Choroid plexus epithelial cell (primary cell): Measurements from ENCODE around the gene IFNL2.

Experiments used
- DNase-seq: peaks from one replicate; pipeline ENCODE4 v3.0.0-alpha.2; 2010; ENCODE audit warnings: low read depth
- H3K4me3 ChIP-seq: 2 replicates; pipeline ENCODE4 v1.5.1; 2011; ENCODE audit warnings: low read depth, mild to moderate bottlenecking, control low read depth, low read length, moderate library complexity
- TF ChIP-seq, protein P1 (sequence below): conservative IDR thresholded peaks from 2 replicates; pipeline ENCODE4 v1.5.1; 2011; ENCODE audit warnings: low read depth, mild to moderate bottlenecking, control low read depth, inconsistent platforms, low read length, moderate library complexity

Gene IFNL2

DNA sequence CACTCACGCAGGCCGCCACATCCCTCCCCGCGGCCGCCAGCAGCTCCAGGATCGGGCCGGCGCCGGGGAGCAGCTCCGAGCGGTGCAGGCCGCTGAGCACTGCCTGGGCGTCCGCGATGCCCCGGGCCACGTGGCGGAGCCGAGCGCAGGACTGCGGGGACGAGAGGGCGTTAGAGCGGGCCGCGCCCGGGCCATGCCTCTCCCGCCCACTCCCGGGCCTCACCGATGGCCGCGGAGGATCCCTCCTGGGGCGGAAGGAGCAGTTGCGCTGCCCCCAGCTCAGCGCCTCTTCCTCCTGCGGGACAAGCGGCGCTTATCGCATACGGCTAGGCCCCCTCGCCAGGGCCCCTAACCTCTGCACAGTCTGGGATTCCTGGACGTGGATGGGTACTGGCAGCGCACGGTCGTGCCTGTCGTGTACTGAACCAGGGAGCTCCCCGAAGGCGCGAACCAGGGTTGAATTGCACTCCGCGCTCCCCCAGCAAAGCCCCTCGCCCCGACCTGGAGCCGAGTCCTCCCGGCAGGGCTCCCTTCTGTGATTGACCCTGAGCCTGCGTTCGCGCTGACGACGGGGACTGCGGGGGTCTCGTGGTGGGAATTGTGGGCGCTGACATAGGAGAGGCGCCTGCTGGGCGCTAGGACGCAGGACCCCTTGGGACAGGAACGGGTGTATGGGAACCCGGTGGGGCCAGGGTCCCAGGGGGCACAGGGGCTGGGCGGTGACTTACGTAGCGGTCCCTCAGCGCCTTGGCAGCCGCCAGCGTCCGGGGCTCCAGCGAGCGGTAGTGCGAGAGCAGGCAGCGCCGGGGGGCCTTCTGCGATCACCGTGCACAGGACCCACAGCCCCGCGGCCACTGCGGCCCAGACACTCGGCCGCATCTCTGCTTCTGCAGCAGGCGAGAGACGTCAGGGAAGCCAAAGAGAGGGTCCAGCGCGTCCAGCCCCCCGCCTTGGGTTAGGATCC is 20.2 kb upstream of the IFNL2 start:
- TF ChIP-seq, protein P1, sequence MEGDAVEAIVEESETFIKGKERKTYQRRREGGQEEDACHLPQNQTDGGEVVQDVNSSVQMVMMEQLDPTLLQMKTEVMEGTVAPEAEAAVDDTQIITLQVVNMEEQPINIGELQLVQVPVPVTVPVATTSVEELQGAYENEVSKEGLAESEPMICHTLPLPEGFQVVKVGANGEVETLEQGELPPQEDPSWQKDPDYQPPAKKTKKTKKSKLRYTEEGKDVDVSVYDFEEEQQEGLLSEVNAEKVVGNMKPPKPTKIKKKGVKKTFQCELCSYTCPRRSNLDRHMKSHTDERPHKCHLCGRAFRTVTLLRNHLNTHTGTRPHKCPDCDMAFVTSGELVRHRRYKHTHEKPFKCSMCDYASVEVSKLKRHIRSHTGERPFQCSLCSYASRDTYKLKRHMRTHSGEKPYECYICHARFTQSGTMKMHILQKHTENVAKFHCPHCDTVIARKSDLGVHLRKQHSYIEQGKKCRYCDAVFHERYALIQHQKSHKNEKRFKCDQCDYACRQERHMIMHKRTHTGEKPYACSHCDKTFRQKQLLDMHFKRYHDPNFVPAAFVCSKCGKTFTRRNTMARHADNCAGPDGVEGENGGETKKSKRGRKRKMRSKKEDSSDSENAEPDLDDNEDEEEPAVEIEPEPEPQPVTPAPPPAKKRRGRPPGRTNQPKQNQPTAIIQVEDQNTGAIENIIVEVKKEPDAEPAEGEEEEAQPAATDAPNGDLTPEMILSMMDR, result no peak
- no peak overlapping the region for H3K4me3 ChIP-seq
- DNase-seq, result no peak

DNA sequence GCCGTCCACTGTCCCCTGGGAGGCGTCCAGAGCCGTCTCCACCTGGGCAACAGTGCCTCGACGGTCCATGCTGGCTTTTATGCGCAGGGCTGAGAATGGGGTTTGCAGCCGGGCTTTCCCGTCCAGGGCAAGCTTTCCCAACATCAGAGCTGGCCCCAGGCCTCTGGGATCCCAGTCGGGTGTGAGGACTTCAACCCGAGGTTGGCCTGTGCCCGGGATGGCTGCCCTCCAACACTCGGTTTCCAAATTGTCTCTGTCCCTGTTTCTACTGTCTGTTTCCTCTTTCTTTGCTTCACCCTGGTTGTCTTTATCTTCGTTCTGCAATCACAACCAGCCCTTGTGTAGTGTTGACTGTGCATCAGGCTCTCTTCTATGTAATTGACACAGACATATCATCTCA is 19.4 kb upstream of the IFNL2 start, which contains the start of gene IFNL4:
Gene IFNL4, minus strand, starts transcription at position 51 of the 400 bp plus-strand sequence.
- H3K4me3 ChIP-seq, result no peak within 1 kb of the TSS
- TF ChIP-seq, protein P1, result no peak
- DNase-seq, result no peak

DNA sequence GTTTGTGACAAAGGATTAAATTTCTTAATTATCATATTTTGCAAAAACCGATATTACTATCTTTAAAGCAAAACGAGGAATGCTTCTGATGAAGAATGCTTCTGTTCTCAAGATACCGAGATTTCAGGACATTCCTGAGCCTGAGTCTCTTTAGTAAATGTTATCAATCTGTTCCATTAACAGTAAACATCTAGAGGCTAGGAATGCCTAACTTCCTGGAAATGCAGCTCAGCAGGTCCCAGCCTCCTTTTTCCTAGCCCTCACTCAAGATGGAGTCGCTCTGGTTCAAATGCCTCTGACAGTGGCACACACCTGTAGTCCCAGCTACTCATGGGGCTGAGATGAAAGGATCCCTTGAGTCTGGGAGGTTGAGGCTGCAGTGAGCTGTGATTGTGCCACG is 17.1 kb upstream of the IFNL2 start:
- TF ChIP-seq, protein P1, result no peak
- no peak overlapping the region for H3K4me3 ChIP-seq
- no peak for DNase-seq

DNA sequence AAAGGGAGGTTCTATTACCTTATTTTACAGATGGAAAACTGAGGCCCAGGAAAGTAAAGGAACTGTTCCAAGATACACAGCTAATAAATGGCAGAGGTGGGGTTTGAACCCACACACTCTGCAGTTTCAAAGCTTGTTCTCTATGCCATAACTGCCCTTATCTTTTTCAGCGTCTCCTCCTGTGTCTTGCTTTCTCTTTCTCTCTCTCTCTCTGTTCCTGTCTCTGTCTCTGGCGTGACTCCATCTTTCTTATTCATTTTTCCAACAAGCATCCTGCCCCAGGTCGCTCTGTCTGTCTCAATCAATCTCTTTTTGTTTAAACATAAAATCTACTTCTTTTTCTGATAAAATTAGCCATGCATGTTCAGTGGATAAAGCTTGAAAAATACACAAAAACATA is 16.4 kb upstream of the IFNL2 start:
- TF ChIP-seq, protein P1, result no peak
- no peak overlapping the region for H3K4me3 ChIP-seq
- DNase-seq, result no peak

DNA sequence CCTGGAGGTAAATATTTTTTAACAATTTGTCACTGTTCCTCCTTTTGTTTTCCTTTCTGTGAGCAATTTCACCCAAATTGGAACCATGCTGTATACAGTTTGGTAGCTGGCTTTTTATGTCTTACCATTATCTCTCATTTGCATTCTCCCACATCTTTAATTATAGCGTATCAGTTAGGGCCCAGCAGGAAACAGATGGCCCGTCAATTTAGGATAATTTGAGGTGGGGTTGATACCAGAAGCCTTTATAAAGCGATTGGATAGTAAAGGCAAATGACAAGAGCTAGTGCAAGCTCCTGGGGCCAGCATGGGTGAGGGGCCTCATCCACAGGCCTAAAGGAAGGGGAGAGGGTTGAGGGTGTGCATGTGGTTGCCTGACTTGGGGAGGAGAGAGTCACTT is 15.7 kb upstream of the IFNL2 start:
- H3K4me3 ChIP-seq, result no peak overlapping the region
- no peak for DNase-seq
- TF ChIP-seq, protein P1, result no peak

DNA sequence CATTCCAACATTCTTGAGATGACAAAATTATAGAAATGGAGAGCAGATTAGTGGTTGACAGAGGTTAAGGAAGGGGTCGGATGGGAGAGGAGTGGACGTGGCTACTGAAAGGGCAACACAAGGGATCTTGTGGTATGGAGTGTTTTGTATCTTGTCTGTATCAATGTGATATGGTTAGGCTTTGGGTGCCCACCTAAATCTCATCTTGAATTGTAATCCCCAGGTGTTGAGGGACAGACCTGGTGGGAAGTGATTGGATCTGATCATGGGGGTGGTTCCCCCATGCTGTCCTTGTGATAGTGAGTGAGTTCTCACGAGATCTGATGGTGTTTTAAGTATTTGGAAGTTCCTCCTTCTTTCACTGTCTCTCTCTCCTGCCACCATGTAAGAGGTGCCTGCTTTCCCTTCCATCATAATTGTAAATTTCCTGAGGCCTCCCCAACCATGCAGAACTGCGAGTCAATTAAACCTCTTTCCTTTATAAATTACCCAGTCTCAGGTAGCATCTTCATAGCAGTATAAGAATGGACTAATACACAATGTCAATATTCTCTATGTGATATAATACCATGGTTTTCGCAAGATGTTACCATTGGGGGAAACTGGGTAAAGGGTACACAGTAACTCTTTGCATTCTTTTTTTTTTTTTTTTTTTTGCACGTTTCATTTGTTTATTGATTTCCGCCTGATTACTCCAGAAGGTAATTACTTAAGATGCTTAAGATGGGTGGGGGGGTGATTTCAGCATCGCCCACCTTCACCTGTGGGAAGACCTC is 14.6 kb upstream of the IFNL2 start:
- DNase-seq, result no peak
- TF ChIP-seq, protein P1, result no peak

More for the DNA sequence above, 14.6 kb upstream of the IFNL2 start:
- H3K4me3 ChIP-seq, result no peak overlapping the region
